AG04450 (cell line): ENCODE measurements around the gene RILPL1. TPM values are rescaled to one million over a fixed set of nuclear protein-coding genes. Genes with fewer than 3 reads are reported as not detected.

Experiments
- CTCF ChIA-PET: fragments of 300-600, 350-600 bp; formaldehyde crosslinking; extraction: SDS; loops from one replicate; lab custom pipeline; 2022; ENCODE audit warnings: antibody characterized with exemption, inconsistent platforms; lab: Charles Lee
- POLR2A ChIA-PET: fragments of 350-600 bp; formaldehyde crosslinking; extraction: SDS; loops from one replicate; lab custom pipeline; 2021; ENCODE audit warnings: antibody characterized with exemption, inconsistent platforms; lab: Yijun Ruan, JAX
- DNase-seq: peaks from one replicate; pipeline ENCODE4 v3.0.0-alpha.2; 2011; ENCODE audit warnings: low read depth, low spot score
- H3K27ac ChIP-seq: one replicate; pipeline ENCODE4 v1.5.1; 2012; ENCODE audit warnings: low read depth, low read length, control low read depth
- H3K27me3 ChIP-seq: one replicate; pipeline ENCODE4 v1.6.0; 2012; ENCODE audit warnings: low read length; ENCODE audit not compliant: control insufficient read depth, insufficient read depth
- H3K4me3 ChIP-seq: 2 replicates; pipeline ENCODE4 v1.5.1; 2011; ENCODE audit warnings: mild to moderate bottlenecking, low read depth, low read length, control low read depth
- H3K9me3 ChIP-seq: 2 replicates; pipeline ENCODE4 v1.5.1; 2012; ENCODE audit warnings: low read length; ENCODE audit not compliant: control insufficient read depth, insufficient read depth
- polyA plus RNA-seq: library from polyadenylated mRNA; depleted of rRNA; stranded (reverse); fragments of >200 nt; gene quantifications from 2 replicates; pipeline ENCODE4 v1.2.3, GENCODE V29; 2011
- TF ChIP-seq, protein P1 (sequence below): IDR thresholded peaks from 2 replicates; pipeline ENCODE4 v1.5.1; 2011; ENCODE audit warnings: low read depth, low read length, control low read depth, inconsistent platforms

Gene RILPL1
- polyA plus RNA-seq, 1 experiment, result 18.7 TPM

DNA sequence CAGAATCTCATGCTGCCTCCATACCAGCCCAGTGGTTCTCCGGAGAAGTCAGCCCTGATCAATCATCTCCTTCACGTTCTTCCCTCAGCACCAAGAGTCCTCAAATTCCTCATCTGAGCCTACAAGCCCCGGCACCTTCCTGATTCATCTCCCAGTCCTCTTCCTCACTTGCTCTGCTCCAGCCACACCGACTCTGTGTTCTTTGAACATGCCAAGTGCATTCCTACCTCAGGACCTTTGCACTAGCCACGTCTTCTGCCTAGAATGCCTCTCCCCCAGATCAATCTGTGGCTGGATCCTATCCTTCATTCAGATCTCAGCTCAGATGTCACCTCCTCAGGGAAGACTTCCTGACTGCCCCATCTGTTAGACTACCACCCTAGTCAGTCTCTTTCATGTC lies 4.7 kb downstream of the RILPL1 start:
- H3K4me3 ChIP-seq, result no peak overlapping the region
- POLR2A ChIA-PET, result no interaction called here
- no peaks in the 10 kb centered on the region for H3K27me3 ChIP-seq
- CTCF ChIA-PET, result no interaction called here
- TF ChIP-seq, protein P1, sequence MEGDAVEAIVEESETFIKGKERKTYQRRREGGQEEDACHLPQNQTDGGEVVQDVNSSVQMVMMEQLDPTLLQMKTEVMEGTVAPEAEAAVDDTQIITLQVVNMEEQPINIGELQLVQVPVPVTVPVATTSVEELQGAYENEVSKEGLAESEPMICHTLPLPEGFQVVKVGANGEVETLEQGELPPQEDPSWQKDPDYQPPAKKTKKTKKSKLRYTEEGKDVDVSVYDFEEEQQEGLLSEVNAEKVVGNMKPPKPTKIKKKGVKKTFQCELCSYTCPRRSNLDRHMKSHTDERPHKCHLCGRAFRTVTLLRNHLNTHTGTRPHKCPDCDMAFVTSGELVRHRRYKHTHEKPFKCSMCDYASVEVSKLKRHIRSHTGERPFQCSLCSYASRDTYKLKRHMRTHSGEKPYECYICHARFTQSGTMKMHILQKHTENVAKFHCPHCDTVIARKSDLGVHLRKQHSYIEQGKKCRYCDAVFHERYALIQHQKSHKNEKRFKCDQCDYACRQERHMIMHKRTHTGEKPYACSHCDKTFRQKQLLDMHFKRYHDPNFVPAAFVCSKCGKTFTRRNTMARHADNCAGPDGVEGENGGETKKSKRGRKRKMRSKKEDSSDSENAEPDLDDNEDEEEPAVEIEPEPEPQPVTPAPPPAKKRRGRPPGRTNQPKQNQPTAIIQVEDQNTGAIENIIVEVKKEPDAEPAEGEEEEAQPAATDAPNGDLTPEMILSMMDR, result no peak
- H3K27ac ChIP-seq, result no peak overlapping the region
- DNase-seq, result no peak
- no peaks in the 10 kb centered on the region; the same call in 1 of the 2 replicates for H3K9me3 ChIP-seq

DNA sequence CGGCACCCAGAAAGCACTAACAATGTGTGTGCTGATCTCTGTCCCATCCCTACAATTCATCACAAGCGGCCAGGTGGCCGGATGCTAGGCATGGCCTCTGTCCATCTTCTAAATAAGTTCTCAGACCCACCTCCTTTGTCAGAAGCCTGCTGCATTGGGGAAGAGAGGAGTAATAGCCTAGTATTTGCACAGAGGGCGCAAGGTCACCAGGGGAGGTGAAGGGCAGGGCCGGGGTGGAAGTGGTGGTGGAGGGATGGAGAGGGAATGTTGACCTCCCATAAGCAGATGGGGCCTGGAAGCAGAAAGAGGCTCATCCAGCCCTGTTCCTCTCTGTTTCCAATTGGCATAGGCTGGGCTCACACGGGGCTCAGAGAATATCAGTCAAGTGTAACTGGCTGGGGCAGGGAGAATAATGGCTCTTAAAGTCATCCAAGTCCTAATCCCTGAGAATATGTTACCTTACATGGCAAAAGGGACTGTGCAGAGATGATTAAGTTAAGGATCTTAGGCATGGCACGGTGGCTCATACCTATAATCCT lies 6.9 kb downstream of the RILPL1 start:
- TF ChIP-seq, protein P1, result no peak
- Histone ChIP-seq H3K27me3 (no peaks in the 10 kb centered on the region), H3K4me3 (no peak overlapping the region), H3K9me3 (no peaks in the 10 kb centered on the region), H3K27ac (no peak overlapping the region)
- DNase-seq, result no peak
- ChIA-PET CTCF (no interaction called here), POLR2A (no interaction called here)

DNA sequence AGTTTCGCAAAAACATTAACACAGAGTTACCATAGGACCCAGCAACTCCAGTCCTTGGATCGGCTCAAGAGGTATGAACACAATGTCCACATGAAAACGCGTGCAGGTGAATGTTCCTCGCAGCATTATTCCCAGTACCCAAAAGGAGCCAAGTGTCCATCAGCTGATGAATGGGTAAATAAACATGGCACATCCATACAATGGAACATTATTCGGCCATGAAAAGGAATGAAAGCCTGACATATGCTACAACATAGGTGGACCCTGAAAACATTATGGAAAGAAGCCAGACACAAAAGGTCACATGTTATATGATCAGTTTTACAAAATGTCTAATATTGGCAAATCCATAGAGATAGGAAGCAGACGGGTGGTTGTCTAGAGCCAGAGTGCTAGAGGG lies 9.1 kb downstream of the RILPL1 start:
- Histone ChIP-seq H3K27ac (no peak overlapping the region), H3K9me3 (no peaks in the 10 kb centered on the region), H3K4me3 (no peak overlapping the region), H3K27me3 (no peaks in the 10 kb centered on the region)
- TF ChIP-seq, protein P1, result no peak
- ChIA-PET POLR2A (no interaction called here), CTCF (no interaction called here)
- DNase-seq, result no peak

DNA sequence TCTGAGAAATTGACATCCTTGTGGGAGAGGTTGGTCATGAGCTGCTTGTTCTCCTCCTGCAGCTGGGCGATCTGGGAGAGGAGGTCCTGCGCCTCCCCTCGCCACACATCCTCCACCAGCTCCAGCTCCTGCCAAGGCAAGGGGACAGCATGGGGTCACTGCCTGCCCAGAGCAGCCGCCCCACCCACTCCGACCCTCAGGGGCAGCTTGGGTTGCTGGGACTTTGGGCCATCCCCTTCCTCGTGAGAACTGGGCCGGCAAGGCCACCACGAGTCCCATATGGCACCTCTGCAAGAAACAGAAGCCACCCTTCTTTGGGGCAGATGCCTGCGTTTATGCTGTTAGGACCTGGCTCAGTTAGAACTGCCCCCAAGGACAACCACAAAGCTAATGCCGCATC lies 10.0 kb downstream of the RILPL1 start:
- TF ChIP-seq, protein P1, result no peak
- CTCF ChIA-PET, result no interaction called here
- H3K9me3 ChIP-seq, result no peaks in the 10 kb centered on the region
- no peak overlapping the region for H3K27ac ChIP-seq
- no peak for DNase-seq
- no peak overlapping the region for H3K4me3 ChIP-seq
- H3K27me3 ChIP-seq, result no peaks in the 10 kb centered on the region
- POLR2A ChIA-PET, result interaction anchor here (0.6 kb wide), 1 partner anchor 62 kb away, joined by 6 read pairs; no protein-coding TSS in a partner anchor

DNA sequence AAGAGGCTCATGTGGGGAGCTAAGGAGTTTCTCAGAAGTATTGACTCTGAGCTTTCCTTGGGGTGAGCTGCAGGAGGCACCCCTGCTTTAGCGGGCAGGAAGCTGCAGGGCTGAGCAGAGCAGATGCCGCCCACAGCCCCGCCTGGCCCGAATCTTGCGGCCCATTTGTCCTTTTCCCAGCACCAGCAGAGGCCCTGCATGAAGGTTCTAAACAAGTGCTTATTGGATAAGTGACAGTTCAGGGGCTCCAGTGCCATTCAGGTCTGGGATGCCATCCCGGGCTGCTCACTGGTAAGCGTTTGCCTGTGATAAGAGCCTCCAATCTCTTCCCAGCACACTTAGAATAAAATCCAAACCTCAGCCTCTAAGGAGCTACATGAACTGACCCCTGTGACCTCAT lies 11.4 kb downstream of the RILPL1 start:
- Histone ChIP-seq H3K9me3 (no peaks in the 10 kb centered on the region), H3K27me3 (no peaks in the 10 kb centered on the region), H3K4me3 (no peak overlapping the region), H3K27ac (no peak overlapping the region)
- DNase-seq, result no peak
- TF ChIP-seq, protein P1, result no peak
- ChIA-PET CTCF (no interaction called here), POLR2A (no interaction called here)
